HG03571 (cell line): ENCODE data around the gene HFE.

ENCODE experiments used
- ATAC-seq: cut with Tn5 transposase; IDR thresholded peaks from one replicate; pipeline ENCODE4 v1.9.1; 2021; ENCODE audit not compliant: unreplicated experiment

HFE gene

GRCh38 chr6:26130581-26131249 lies 43.5 kb downstream of the HFE start:
- ATAC-seq = no peak

GRCh38 chr6:26131618-26132017 lies 44.4 kb downstream of the HFE start:
- ATAC-seq = no peak

GRCh38 chr6:26133730-26134129 lies 46.5 kb downstream of the HFE start:
- no peak for ATAC-seq

GRCh38 chr6:26136321-26136720 lies 49.1 kb downstream of the HFE start:
- no peak for ATAC-seq

GRCh38 chr6:26140254-26140966 lies 53.2 kb downstream of the HFE start:
- no peak for ATAC-seq

- no peak for ATAC-seq
Observed at GRCh38 chr6:26140967-26141294, 53.7 kb downstream of the HFE start.

- no peak for ATAC-seq
Observed at GRCh38 chr6:26141378-26141904, 54.2 kb downstream of the HFE start.

- no peak for ATAC-seq
Observed at GRCh38 chr6:26142026-26142425, 54.8 kb downstream of the HFE start.
